AG08396 (cell line): ENCODE measurements around the gene PPP1R15B.
A peak's percentile ranks its signal among the peaks of the same experiment; 100 is the strongest.

ENCODE experiments used
- DNase-seq: peaks from one replicate; pipeline ENCODE4 v3.0.0; 2012; ENCODE audit warnings: low spot score, mixed read lengths

The PPP1R15B gene

DNA sequence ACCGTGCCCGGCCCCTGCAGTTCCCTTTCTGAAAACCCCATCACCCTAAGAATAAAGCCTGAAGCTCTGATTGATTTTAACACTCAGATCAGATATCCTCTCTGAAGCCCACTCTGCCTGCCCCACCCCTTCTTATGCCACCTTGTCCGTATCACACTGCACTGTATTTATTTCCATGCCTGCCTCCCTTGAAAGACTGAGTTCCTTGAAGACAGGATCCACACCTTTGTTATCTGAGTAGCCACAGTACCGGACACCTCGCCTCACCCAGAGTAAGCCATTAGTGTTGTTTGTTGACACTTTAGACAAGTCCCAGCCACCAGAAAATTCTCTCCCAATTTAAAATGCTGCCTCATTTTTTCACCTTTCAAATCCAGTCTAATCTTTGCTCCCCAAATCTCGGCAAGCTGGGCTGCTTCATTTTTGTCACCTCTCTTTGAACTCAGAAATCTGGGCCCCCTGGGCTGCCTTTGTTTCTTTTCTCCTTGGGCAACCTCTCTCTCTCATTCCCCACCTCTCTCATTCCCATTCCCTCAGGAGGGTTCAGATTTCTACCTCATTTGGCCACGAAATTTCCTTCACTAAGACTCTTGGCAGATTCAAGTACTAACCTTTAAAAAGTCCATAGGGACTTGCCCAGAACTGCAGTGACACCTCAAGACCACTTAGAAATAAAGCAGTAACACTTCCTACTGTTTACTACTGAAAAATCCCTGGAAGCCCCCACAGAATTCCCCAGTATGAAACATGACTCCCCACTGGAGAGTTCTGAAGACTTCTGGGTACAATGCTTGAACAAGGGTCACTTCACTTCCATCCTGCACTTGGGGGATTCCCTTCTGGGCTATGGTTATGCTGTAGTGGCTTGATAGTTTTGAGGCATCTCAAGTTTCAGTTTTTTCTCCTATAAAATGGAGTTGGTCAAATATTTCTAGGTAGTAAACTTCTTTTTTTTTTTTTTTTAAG lies 8.7 kb upstream of the PPP1R15B start:
- no peak for DNase-seq

GRCh38 chr1:204419064-204419403 lies 7.4 kb upstream of the PPP1R15B start:
- no peak for DNase-seq

GRCh38 chr1:204418174-204419063 lies 6.8 kb upstream of the PPP1R15B start:
- no peak for DNase-seq

DNA sequence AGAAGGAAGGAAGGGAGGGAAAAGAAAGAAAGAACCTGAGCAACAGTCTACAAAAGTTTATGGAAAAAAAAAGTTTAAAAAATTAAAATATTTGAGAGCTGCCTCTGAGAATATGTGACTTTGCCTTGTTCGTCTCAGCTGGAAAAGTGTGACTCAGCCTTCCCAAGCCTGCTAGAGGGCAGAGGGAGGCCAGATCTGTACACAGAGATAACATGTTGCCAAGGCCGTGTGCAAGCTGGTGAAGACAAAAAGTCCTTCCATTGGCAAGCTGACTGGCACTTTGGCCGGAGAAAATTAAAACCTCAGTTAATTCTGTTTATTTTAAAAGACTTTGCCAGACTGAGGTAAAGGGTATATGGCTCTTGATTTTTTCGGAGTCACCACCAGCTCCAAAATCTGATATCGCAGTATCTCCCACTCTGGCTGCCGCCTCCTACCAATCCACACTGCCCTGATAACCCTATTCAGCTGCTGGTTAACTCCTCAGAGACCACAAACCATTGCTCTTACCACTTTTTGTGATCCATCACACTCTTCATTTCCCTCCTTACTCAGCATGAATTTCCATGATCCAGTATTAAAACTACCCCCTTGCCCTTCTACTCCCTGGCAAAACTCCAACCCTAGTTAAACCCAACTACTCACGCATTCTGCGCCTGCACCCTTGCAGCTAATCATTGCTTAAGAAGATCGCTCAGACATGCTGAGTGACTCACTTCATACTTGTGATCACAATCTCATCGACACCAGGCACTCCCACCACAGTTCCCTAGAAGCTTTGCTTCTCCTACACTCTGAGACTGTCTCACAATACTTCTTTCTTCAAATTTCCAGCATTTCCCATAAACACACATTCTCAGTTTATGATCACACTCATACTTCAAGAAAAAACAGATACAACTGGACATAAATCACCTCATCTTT lies 5.7 kb upstream of the PPP1R15B start:
- DNase-seq = peak; percentile 84

DNA sequence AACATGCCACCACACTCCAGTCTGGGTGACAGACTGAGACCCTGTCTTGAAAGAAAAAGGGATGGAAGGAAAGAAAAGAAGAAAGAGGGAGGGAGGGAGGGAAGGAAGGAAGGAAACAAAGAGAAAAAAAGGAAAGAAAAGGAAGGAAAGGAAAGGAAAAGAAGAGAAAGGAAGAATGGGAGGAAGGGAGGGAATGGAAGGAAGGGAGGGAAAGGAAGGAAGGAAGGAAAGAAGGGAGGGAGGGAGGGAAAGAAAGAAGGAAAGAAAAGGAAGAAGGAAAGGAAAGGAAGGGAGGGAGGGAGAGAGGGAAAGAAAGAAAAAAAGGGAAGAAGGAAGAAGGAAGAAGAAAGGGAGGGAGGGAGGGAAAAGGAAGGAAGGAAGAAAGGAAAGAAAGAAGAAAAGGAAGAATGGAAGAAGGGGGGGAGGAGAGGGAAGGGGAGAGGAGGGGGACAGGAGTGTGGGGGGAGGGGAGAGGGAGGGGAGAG lies 5.0 kb upstream of the PPP1R15B start:
- DNase-seq = no peak

GRCh38 chr1:204415351-204415750 lies 3.7 kb upstream of the PPP1R15B start:
- no peak for DNase-seq

DNA sequence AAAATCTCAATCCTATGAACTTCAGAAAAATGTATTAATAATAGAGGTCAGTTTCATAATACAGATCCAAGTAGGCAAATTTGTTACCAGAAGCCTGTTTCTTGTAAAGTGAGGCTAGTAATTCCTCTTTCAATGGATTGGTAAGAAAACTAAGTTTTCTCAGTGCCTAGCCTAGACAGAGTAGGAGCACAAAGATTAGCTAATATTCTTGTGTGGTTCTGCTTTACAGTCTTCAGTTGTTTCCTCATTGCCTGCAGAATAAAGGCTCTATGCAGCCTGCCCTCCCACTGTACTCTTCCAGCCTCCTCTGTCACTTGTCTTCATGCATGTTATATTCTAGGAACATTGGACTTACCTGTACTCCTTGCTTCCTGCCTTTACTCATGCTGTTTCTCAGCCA lies 2.4 kb upstream of the PPP1R15B start:
- DNase-seq = no peak

GRCh38 chr1:204413170-204413535 lies 1.5 kb upstream of the PPP1R15B start:
- no peak for DNase-seq

DNA sequence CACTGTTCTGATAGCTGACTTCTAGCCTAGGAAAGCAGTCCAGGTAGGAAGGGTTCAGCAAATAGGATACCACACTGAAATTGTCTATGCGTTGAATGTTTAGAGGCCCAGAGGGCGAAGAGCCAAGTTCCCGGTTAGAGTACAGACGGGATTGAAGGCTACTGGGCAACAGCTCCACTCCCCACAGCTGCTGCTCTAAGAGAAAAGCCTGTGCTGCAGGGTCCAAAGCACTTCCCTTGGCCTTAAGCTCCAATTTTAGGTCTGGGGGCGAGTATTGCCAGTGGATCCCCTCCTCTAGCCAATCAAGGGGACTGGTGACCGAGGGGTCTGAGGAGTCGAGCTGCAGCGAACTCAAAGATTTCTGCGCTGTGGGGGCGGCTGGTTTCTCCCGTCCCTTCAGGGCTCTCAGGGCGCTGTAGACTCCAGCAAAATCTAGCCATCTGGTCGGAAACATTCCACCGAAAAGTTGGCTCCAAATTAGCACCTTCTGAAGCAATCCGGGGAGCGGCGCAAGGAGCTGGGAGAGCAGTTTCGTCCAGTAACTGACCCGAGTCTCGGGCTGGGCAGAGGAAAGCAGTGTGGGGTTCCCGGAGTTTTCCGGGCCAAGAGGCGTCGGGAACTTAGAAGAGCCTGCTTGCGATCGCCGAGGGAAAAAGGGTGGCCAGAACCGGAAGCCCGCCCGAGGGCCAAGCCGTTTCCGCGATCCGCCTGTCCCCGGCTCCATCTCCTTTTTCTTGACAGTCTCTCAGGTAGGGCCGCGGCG lies 748 bp downstream of the PPP1R15B start:
- peak; percentile 36 for DNase-seq

- no peak for DNase-seq
Measured at GRCh38 chr1:204409836-204410687, 1.6 kb downstream of the PPP1R15B start.

DNA sequence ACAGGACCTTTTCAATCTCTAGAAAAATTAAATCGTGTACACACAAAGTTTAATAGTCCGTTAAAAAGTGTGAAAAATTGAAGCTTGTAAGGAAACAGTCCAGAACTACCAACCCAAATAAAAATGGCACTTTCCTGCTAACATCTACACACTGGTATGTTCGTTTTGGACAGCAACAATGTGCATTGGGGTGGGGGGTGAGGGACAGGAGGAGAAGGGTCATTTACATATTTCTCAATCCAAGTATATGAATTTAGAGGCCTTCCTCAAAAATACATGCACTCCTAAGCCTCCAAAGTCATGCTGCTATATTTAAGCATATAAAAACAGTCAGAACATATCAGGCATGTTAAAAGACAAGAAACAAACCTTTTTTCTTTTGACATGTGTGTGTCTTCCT lies 2.5 kb downstream of the PPP1R15B start:
- DNase-seq = no peak

- no peak for DNase-seq
Measured at GRCh38 chr1:204408602-204409001, 3.0 kb downstream of the PPP1R15B start.

DNA sequence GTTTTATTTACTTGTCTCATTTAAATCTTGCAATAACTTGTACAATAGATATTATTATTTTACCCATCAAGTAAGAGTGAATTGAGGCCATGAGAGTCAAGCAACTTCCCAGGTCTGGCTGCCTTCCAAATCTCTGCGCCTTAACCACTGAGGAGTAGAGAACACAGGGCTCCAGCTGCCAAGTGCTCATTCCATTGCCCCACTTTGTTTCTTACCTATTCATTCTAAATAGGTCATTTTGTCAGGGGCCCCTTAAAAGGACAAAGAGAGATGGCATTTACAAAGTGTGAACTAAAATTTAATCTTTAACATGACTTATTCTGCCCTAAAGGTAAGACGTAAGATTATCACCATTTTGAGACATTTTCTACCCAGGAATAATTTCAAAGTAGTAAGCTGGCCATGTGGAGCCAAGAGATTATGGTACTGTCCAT lies 3.5 kb downstream of the PPP1R15B start:
- peak; percentile 54 for DNase-seq

DNA sequence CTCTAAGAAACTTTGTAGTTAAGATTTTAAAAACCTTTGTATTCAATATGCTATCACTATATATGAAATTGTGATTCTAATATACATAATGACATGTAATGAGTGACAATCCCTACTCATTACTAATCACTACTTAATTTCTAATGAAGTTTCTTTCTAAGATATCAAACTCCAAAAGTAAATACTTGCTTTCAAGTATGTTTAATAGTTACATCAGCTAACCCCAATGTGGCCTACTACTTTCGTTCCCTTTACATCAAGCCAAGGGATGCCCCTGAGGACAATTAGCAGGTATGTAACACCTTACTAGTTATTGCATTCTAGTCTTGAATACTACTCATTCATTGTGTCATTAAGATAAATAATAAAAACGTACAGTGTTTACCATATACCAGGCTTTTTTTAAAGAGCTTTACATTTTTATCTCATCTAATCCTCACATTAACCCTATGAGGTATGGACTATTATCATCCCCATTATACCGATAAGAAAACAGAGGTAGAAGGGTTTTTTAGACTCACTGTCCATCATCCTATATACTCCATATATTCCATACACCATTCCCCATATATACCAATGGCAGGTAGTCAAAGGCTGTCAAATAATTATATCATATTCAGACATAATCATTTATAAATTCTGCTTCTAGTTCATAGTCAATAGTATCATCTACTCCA lies 4.2 kb downstream of the PPP1R15B start:
- no peak for DNase-seq

- no peak for DNase-seq
Measured at GRCh38 chr1:204406621-204407020, 5.0 kb downstream of the PPP1R15B start.

GRCh38 chr1:204405988-204406387 lies 5.6 kb downstream of the PPP1R15B start:
- DNase-seq = no peak

GRCh38 chr1:204404629-204405028 lies 7.0 kb downstream of the PPP1R15B start:
- DNase-seq = no peak

DNA sequence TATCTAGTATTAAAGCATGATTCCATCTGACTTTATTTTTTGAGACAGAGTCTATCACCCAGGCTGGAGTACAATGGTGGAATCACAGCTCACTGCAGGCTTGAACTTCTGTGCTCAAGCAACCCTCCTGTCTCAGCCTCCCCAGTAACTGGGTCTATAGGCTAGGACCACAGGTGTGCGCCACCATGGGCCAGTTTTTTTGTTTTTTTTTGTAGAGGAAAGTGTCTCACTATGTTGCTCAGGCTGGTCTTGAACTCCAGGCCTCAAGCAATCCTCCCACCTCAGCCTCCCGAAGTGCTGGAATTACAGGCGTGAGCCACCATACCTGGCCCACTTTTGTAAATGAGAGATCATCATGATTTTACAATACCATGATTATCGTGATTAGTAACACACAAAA lies 9.2 kb downstream of the PPP1R15B start:
- no peak for DNase-seq

- no peak for DNase-seq
Measured at GRCh38 chr1:204401730-204402129, 9.9 kb downstream of the PPP1R15B start.
